ENCODE results near the gene NOL4L.

NOL4L gene

GRCh38 chr20:32442630-32443373 lies 142.3 kb downstream of the NOL4L start:
- DNase-seq, result no peak

- no peak for DNase-seq
These were observed 143.5 kb downstream of the NOL4L start for GRCh38 chr20:32441638-32442037.

- DNase-seq, result no peak
These were observed 144.4 kb downstream of the NOL4L start for GRCh38 chr20:32440758-32441078.

- no peak for DNase-seq
These were observed 144.9 kb downstream of the NOL4L start for GRCh38 chr20:32440069-32440757.

GRCh38 chr20:32439132-32439829 lies 145.9 kb downstream of the NOL4L start:
- no peak for DNase-seq

- DNase-seq, result no peak
These were observed 146.7 kb downstream of the NOL4L start for GRCh38 chr20:32438331-32438858.

GRCh38 chr20:32437391-32438074 lies 147.6 kb downstream of the NOL4L start:
- no peak for DNase-seq

- no peak for DNase-seq
These were observed 148.2 kb downstream of the NOL4L start for GRCh38 chr20:32436968-32437367.

GRCh38 chr20:32436142-32436861 lies 148.8 kb downstream of the NOL4L start:
- DNase-seq, result no peak

- no peak for DNase-seq
These were observed 149.6 kb downstream of the NOL4L start for GRCh38 chr20:32435449-32436107.

- no peak for DNase-seq
These were observed 150.7 kb downstream of the NOL4L start for GRCh38 chr20:32434434-32434833.

GRCh38 chr20:32433311-32434021 lies 151.7 kb downstream of the NOL4L start:
- DNase-seq, result no peak

- DNase-seq, result peak in 1 of 3 experiments; percentile 51
These were observed 152.9 kb downstream of the NOL4L start for GRCh38 chr20:32432277-32432676.

GRCh38 chr20:32431457-32431856 lies 153.7 kb downstream of the NOL4L start:
- DNase-seq, result no peak

GRCh38 chr20:32429745-32430360 lies 155.3 kb downstream of the NOL4L start:
- DNase-seq, result no peak

- no peak for DNase-seq
These were observed 155.8 kb downstream of the NOL4L start for GRCh38 chr20:32429343-32429742.

- no peak for DNase-seq
These were observed 157.1 kb downstream of the NOL4L start for GRCh38 chr20:32427996-32428395.

GRCh38 chr20:32421290-32421689 lies 163.8 kb downstream of the NOL4L start:
- DNase-seq, result no peak

- no peak for DNase-seq
These were observed 166.8 kb downstream of the NOL4L start for GRCh38 chr20:32418376-32418775.

- DNase-seq, result no peak
These were observed 168.9 kb downstream of the NOL4L start for GRCh38 chr20:32416206-32416605.

- DNase-seq, result no peak
These were observed 169.6 kb downstream of the NOL4L start for GRCh38 chr20:32415494-32415893.

All from NCI-H1417 (cell line).